T follicular helper cell (primary cell): ENCODE data around the gene NR2F1.

Experiments
- DNase-seq: peaks from one replicate; pipeline ENCODE4 v3.0.0-alpha.2; 2020; ENCODE audit warnings: low read depth

The NR2F1 gene

DNA sequence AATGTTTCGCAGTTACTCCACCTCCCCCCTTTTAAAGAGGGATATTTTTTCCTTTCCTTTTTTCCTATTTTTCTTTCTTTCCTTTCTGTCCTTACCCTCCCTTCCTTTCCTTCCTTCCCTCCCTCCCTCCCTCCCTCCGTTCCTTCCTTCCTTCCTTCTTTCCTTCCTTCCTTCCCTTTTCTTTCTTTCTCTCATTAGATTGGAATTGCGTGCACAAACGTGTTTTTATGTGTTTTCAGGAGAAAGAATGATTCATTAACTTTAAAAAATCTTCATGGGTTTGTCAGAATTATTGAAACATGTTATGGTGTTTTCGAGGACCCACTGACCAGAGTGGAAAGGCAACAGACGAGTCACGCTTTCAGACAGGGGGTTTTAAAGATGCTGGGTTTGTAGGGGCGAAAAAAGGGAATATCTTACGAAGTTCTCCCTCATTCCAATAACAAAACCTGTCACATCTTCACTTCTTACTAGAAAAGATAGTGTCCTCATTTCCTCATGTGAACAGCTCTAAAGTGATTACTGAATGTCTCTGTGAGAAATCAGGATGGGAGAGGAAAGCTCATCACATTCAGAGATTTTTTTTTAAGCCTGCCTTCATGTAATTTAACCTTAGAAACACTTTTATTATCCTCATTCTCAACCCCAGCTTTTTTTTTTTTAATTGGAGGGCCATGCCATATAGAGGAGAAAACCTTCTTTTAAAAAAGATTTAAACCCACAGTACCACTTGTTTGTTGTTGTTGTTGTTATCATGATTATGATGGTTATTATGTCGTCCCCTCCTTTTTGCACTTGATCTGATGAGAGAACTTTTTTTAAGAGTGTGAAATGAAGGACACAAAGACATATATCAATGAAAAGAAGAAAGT, 21.9 kb downstream of the NR2F1 start:
- DNase-seq: no peak

DNA sequence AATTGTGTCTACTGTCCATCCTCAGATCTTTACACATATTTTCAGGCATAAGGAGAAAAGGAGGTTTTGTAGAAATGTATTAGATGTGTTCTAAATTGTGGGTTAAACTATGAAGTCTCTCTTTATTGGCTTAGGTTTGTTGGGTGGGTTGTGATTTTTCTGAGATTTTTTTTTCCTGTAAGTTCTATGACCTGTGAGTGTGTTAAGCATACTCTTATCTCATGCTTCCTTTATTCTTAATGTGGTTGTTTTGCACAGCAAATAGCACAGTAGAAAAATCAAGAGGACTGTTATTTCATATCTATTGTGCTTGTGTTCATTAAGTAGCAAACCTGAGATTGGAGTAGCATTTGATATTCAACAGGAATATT, 23.3 kb downstream of the NR2F1 start:
- no peak for DNase-seq

DNA sequence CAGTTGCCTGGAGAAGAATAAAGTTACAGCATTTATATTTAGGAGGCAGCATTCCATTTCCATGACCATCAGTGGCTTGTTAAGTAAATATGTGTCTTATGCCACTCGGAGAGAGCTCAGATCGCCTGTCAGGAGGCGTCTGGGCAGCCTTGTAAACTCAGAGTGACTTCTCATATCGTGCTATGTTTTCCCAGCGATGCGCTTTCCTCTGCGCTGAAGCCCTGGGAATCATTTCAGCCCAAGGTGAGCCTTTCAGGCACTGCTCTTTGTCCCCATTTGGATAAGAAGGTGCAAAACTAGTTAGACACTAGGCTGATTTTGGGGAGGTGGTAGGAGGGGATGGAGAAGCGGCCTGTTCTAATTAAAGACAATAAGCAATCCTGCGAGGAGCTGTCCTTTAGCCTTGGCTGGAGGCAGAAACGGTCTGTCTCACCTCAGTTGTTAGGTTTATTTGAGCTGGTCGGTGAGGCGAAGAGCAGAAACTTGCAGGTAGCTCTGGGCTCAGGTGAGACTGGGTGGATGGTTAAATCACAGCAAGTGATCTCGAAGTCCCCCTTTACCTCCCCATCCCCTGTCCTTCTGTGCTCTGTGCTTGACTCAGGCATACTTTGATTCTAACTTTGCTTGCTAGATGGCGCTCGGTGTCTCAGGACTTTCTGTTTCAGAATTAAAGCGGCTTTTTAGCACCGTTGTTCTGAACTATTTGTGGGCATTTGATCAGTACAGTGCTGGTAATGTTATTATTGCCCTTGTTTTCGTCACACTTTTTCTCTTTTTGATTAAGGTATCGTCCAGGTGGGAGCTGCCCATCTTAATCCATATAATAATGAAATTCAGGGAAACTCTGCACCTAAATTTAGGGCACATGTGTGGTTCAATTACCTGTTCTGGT, 24.6 kb downstream of the NR2F1 start:
- no peak for DNase-seq

DNA sequence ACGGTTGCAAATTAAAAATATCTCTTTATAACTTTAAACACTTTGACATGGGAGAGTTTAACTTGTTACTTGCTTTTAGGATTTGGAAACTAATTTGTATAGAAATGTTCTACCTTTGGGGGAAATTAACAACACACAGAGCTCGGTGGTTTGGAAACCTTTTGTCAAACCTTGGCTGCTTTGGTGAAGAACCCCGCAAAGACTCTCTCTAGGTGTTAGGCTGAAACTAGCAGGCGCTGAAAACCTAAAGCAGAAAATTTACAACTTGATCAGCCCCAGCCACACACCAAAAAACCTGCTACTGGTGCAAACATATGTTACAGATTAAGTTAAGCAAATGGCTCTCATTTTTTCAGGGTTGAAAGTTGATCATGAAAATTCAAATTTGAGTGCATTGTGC, 25.8 kb downstream of the NR2F1 start:
- no peak for DNase-seq

DNA sequence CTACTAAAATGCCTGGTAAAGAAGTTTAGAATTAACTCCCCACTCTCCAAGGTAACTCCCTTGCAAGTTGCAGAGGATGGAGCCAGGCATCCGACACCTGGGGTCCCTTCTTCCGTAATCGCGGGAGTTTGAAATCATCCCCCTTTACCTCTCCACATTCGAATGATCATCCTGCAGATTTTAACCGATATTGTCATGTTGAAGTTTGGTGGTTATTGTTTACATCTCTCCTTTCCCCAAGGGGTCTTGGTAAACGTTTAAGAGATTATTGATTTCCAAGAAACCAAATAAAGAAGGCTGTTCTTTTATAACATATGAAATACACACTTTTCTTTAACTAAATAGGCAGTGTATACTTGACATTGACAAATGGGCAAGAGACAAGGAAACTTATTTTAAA, 26.7 kb downstream of the NR2F1 start:
- DNase-seq: no peak

DNA sequence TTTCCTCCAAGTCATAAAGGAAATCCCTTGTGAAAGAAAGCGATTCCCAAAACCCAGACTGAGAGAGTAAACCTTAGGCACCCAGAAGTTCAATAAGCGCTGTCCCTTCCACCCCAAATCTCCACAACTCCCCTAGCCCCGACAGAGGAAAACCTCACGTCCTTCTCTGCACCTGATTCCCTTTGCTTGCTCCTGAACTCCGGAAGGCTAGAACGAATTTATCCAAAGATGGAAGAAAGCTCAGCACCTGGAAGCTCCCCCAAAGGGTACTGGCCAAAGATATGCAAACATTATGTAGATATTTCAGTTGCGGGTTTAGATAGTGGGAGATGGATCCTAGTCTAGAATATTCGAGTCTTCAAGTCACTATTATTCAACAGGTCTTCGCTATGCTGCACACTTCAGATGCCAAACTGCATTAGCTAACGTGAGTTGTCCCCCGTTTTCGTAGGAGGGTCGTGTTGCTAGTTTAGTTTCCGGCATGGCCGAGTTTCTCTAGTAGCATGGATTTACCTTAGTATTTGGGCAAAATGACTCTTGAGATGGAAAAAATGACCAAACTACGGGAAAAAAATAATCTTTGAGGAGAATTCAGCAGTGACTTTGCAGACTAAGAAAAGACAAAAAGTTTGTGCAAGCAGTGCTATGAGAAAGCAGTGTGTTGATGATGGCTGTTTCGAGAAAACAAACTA, 27.7 kb downstream of the NR2F1 start:
- no peak for DNase-seq

DNA sequence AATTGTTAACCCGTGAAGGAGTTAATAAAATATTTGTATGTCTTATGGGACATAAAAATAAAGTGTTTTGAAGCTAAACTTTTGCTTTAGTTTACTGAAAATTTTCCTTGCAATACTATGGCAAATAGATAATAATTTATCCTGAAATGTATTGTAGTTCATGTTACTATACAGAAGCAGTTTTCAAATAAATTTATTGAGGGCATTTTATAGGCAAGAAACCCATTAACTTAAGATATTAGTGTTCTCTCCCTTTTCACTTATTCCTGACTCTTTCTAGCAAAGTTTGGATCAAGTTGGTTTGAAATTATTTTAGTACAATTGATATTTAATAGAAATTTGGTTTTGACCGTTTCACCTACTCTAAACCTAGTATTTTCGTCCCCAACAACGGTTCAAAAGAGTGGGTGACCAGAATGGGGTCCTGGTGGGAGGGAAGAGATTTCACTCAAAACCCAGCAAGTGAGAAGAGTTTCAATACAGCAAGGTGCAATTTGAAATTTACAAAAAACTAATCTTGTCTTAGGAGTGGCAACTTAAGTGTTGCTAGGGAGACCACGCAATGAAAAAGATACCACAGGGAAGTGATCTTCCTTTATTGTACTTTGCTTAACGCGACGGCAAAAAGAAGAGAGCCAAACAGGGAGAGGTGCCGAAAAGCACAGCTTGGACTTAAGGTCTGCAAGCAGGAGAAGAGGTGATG, 28.4 kb downstream of the NR2F1 start:
- no peak for DNase-seq

DNA sequence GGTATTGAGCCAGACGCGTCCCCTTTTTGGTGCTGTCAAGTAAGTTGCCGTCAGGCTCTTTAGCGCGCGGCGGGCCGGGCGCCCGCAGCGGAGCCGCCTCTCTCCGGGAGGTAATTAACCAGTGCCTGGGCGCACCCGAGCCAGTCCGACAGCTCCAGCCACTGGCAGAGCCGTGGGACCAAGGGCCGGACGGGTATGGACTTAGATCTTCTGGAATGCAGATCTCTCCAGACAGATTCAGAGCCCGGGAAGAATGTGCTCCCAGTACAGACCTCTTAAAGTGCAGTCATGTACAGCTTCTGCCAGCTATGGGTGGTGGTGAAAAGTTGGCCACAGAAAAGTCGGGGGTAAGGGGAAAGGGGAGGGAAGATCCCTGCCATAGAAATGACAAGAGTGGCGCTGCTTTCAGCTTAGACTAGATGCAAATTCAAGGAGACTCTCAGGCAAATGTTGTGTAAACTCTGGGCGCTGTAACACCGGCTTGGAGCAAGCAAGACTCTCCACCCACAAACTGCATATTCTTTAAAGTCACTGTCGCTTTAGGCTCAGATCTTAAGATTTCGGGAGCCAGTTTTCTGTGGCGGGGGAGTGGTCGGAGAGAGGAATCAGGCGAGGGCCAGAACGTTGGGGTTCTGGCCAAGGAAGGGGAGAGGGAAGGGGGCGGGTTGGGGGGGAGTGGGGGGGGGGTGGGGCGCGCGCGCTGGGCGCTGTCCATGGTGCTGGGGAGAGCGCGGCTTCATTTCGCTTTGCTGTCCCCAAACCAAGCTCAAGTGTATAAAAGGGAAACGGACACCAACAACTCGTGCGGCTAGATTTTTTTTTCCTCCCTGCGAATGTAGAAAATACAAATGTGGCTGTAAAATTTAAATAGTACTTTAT, 29.2 kb downstream of the NR2F1 start:
- no peak for DNase-seq

DNA sequence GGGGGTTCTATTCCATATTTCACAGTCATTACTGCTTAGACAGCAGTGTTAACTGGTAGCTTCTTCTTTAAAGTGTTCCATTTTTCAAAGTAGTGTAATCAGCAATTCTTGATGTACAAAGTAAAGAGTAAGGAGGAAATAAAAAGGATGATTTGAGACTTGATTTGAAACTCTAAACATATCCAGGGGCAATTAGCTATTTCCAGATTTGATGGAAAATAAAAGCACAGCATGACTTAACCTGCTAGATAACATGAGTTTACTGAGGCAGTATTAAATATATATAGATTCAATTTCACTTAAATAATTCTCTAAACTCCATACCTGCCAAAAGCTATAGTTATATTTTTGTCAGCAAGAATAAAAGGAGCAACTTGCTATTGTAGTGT, 29.8 kb downstream of the NR2F1 start:
- DNase-seq: no peak

DNA sequence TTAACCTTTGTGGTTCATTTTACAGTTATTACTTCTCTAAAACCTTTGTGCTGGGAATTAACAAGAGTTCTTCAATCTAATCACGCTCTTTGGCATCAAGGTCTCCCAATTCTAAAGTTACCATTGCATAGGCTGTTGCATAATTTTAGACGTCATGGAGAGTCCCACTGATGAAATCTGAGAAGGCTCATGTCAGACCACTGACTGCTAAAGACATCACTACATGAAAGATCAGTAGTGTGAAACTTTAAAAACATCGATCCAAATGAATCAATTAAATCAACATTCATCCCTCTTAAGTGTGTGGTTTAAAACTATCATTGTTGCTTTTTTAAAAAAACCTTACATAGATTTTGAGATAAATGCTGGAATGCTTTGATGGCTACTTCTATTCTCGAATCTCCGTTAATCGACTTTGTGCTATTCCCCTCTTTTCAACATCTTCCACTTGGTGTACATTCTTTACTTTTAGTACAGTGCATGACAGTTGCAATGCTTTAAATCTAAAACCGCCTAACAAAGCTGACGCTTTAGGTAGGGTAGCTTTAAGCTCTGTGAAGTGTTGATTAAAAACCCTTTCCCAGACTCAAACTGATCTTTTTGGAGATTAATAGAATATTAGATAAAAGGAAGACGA, 33.6 kb downstream of the NR2F1 start:
- DNase-seq: no peak

DNA sequence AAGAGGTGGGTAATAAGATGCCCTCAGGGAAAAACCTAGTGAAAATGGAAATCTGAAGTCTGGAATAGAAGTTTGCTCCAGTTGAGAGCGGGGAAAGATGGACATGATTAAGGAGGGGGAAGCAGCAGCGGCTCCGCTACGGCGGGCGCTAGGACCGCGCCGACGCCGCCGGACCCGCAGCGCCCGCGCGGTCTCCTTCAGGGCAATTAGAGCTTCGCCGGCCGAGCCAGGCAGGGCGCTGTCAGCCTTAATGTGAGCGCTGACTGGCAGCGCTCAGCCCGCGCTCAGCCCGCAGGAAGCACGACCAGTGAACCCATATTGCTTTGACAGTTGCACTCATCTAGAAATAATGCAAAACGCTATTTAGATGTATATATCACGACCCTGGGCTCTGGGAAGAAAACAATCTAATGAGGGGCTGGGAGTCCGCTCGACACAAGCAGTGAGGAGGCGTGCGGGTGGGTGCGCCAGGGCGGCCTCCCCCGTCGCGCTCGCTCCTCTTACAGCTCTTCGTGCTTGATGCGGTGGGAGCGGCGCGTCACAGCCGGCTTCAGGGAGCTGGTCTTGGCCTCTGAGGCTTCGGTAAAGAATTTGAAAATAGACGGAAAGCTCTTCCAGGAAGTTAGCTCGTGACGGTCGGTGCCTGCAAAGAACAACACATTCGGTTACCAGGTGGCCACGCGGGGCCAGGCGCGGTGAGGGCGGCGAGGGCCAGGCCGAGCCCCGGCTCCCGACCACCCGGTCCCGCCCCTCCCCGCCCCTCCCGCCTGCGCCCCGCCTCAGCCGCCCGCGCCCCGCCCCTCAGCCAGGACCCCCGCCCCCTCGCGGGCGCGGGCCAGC, 37.7 kb downstream of the NR2F1 start:
- DNase-seq: peak; percentile 39

DNA sequence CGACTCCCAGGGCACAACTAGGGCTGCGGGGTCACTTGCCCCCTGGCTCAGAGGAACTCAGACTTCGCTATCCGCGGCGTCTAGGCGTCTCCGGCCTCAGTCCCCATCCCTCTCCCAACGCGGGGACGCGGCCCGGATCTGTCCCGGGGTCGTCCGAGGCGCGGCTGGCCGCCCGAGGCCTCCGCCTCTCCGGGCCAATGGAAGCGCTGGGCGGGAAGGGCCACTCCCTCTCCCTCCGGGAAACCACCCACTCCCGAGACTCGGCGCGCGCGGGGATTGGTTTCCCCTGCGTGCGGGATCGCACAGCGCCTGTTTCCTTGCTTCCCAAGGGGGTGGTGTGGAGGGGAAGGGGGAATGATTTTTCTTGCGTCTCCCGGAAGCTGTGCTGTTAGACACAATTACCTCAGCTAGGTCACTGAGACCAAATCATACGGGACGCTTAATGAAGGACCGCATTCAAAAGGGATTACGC, 38.3 kb downstream of the NR2F1 start:
- no peak for DNase-seq

DNA sequence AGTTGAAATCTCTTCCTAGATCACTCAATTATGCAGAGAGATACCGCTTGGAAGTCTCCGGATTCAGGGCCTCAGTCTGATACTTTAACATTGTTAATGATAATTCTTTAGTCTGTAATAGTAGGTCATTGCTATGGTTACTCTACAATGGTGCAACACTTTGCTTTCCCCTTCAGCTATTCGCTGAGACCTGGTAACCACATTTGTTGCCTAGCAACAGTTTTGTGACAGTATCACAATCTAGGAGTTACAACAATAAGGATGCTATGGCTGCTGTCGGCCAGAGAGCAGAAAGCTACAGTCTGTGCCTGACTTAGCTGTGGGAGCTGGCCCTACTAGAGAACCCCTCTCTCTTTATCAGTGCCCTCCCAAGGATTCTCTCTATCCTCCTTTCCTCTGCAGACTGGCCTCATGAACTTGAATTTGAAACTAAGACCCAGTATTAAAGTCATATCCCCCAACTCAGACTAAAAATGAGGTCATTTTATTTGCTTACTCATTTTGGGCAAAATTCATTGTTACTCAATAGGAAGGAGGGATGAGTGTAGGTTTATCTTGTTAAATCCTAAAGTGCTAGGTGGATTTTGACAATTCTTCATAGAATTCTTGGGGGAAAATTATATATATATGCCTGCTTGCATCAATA, 39.3 kb downstream of the NR2F1 start:
- peak; percentile 40 for DNase-seq

DNA sequence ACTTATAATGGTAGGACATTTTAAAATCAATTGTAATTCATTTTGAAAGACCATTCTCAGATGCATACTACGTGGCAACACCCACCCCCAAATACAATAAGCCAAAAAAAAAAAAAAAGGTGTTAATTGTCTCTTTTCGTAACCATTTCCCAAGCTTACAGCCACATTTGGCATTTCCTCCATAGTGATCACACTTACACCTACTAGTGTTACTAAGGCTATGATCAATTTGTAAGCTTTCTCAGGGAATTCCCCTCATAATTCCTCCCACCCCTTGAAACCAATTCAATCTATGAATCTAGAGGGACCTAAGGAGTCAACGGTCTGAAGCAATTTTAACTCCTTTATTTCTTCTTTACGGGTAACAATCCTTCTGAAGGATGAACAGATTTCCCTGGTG, 40.1 kb downstream of the NR2F1 start:
- DNase-seq: no peak

DNA sequence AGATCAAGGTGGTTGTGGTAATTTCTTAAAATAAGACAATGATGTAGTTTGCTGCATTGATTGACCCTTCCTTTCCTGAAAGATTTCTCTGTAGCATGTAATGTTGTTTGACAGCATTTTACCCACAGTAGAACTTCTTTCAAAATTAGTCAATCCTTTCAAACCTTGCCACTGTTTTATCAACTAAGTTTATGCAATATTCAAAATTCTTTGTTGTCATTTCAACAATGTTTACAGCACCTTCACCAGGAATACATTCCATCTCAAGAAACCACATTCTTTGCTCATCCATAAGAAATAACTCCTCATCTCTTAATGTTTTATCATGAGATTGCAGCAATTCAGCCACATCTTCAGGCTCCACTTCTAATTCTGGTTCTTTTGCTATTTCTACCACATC, 43.8 kb downstream of the NR2F1 start:
- no peak for DNase-seq

DNA sequence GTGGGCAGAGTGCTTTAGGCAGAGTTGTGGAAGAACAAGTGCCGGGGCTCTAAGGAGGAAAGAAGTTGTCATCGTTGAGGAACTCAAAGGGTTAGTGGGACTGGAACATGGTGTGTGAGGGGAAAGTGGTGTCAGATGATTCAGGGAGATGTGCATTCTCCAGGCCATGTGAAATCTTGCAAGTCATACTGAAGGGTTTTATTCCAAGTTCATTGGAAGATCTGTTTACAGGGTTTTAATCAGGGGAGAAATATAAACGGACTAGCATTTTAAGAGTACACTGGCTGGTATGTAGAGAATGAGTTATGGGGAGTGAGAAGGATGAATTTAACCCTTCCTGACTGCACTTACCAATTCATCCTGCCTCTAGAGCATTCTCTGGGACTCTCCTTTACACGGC, 49.3 kb downstream of the NR2F1 start:
- no peak for DNase-seq

DNA sequence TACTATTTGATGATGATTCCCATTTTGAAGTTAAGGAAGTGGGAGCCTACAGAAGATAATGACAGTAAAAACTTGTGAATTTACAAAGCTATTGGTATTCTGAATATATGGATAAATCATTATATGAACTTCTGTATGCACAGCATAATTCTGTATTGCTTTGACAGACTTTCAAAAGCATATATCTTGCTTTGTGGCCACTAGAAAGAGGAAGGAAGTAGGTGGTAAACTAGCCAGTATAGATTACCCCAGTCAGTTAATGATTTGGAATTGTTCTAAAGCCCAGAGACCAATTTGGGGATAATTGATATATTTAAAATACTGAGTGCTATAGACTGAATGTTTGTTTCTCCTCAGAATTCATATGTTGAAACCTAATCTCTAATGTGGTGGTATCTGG, 53.0 kb downstream of the NR2F1 start:
- DNase-seq: no peak

DNA sequence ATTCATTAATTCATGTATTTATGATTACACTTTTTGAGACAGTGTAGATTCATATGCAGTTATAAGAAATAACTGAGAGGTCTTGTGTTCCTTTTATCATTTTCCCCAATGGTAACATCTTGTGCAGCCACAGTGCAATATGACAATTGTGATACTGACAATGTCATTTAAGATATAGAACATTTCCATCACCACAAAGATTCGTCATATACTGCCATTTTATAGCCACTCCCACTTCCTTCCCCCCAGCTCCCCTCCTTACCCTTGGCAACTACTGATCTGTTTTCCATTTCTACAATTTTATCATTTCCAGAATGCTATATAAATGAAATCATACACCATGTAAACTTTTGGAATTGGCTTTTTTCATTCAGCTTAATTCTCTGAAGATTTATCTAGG, 53.8 kb downstream of the NR2F1 start:
- no peak for DNase-seq

DNA sequence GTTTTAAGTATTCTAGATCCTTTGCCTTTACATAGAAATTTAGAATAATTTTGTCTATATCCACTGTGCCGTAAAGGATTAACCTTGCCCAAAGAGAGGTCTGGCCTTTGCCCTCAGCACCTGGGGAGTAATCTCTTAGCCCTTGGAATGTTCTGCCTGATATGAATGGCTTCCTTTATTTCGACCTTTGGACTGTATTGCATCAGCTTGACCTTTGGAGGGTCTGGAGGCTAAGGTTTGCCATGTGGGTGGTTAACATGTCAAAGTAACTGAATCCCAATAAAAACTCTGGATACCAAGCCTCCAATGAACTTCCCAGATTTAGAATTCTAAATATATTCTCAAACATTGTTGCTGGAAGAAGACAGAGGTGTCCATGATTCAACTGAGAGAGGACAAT, 54.7 kb downstream of the NR2F1 start:
- no peak for DNase-seq
